Brain microvascular endothelial cell (primary cell): ENCODE results near the gene KLHDC4.

Source experiments
- DNase-seq: peaks from one replicate; pipeline ENCODE4 v3.0.0-alpha.2; 2020
- H3K27ac ChIP-seq: fragments of 250-450 bp; sonication (Bioruptor Pico); 2 replicates; pipeline ENCODE4 v1.5.1; 2020; ENCODE audit warnings: mild to moderate bottlenecking, moderate library complexity
- H3K27me3 ChIP-seq: fragments of 250-450 bp; sonication (Bioruptor Pico); replicated peaks from 2 replicates; pipeline ENCODE4 v1.5.1; 2020; ENCODE audit warnings: mild to moderate bottlenecking
- H3K36me3 ChIP-seq: fragments of 250-450 bp; sonication (Bioruptor Pico); replicated peaks from 2 replicates; pipeline ENCODE4 v1.5.1; 2020; ENCODE audit warnings: mild to moderate bottlenecking
- H3K4me3 ChIP-seq: 2 replicates; pipeline ENCODE4 v1.5.1; 2011; ENCODE audit warnings: low read depth, mild to moderate bottlenecking, control low read depth, low read length, moderate library complexity
- in situ Hi-C: cut with HindIII; loops from 2 replicates; pipeline ENCODE4 v1.10.0; 2017; ENCODE audit warnings: low sequenced_read_pairs, low pct_ligation_motif_present
- TF ChIP-seq, protein P1 (sequence below): IDR thresholded peaks from 2 replicates; pipeline ENCODE4 v1.5.1; 2011; ENCODE audit warnings: low read depth, mild to moderate bottlenecking, moderate library complexity, low read length, control low read depth, inconsistent platforms; ENCODE audit errors: missing control alignments

The KLHDC4 gene

DNA sequence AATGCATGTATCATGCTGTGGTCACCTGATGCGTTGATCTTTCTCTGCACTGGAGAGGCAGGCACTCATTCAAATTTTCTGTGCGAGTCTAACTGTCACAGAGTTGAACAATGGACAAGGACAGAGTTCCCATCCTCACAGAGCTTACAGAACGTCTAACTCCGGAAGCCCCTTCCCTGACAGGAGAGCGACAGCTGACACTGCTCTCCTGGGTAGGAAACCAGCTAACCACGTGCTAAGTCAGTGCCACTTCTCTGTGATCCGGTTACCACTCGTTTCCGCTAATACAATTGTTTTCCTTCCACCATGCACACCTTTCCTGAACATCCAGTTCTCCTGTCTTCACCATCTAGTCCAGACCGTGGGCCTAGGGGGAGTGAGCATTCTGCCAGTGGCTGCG, 11.3 kb downstream of the KLHDC4 start:
- no peak for DNase-seq
- in situ Hi-C loops, result no loop called here
- H3K27ac ChIP-seq, result no peak overlapping the region
- TF ChIP-seq, protein P1, sequence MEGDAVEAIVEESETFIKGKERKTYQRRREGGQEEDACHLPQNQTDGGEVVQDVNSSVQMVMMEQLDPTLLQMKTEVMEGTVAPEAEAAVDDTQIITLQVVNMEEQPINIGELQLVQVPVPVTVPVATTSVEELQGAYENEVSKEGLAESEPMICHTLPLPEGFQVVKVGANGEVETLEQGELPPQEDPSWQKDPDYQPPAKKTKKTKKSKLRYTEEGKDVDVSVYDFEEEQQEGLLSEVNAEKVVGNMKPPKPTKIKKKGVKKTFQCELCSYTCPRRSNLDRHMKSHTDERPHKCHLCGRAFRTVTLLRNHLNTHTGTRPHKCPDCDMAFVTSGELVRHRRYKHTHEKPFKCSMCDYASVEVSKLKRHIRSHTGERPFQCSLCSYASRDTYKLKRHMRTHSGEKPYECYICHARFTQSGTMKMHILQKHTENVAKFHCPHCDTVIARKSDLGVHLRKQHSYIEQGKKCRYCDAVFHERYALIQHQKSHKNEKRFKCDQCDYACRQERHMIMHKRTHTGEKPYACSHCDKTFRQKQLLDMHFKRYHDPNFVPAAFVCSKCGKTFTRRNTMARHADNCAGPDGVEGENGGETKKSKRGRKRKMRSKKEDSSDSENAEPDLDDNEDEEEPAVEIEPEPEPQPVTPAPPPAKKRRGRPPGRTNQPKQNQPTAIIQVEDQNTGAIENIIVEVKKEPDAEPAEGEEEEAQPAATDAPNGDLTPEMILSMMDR, result no peak
- H3K27me3 ChIP-seq, result no peaks in the 10 kb centered on the region
- H3K4me3 ChIP-seq, result no peak overlapping the region
- H3K36me3 ChIP-seq, result peaks cover 42% of the 10 kb centered on the region

DNA sequence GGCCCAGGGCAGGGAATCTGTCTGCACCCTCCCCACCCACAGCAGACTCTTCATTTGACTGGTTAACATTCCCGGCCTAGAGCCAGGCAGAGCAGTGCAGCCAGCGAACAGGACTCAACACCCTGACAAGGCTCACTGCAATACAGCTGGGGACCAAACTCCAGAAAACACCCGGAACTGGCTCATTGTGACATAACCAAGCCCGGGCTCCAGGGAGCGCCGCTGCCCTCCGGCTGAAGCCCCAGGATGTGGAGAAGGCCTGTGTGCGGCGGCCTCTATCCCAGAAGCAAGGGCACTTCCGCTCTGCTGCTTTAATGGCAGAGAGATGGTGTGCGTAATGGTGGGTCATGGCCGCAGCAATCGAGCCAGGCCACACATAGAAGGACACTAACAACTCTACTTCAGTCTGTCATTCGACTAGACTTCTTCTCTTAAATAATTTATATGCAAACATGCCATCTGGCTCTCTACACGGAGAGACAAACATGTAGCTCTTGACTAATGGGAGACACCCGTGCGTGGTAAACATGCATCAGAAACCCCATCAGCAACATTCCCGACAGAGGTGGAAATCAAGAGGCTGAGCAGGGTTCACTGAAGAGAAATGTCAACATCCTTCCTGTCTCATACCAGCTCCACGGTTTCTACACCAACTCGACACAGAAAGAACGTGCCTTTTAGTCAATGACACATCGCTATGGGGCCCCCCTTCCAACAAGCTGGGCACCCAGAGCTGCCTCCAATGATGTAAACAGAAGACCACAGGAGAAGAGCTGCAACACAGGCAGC, 18.0 kb downstream of the KLHDC4 start:
- TF ChIP-seq, protein P1, result no peak
- H3K4me3 ChIP-seq, result no peak overlapping the region
- in situ Hi-C loops, result no loop called here
- no peak overlapping the region for H3K27ac ChIP-seq
- no peak for DNase-seq
- H3K27me3 ChIP-seq, result no peaks in the 10 kb centered on the region
- H3K36me3 ChIP-seq, result peaks cover 38% of the 10 kb centered on the region

DNA sequence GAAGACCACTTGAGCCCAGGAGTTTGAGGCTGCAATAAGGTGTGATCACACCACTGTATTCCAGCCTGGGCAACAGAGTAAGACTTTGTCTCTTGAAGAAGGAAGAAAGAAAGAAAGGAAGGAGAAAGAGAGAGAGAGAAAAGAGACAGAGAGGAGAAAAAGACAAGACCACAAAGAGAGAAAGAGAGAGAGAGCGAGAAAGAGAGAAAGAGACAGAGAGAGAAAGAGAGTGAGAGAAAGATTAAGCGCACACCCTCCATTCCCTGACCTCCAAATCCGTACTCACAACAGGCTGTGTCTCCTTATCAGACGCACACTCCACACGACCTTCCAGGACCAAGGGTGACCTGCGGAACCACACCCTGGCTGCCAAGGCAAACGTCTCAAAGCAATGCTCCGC, 19.6 kb downstream of the KLHDC4 start:
- DNase-seq, result no peak
- Histone ChIP-seq H3K27me3 (no peaks in the 10 kb centered on the region), H3K36me3 (peaks cover 38% of the 10 kb centered on the region), H3K4me3 (no peak overlapping the region), H3K27ac (no peak overlapping the region)
- TF ChIP-seq, protein P1, result no peak
- in situ Hi-C loops, result no loop called here

DNA sequence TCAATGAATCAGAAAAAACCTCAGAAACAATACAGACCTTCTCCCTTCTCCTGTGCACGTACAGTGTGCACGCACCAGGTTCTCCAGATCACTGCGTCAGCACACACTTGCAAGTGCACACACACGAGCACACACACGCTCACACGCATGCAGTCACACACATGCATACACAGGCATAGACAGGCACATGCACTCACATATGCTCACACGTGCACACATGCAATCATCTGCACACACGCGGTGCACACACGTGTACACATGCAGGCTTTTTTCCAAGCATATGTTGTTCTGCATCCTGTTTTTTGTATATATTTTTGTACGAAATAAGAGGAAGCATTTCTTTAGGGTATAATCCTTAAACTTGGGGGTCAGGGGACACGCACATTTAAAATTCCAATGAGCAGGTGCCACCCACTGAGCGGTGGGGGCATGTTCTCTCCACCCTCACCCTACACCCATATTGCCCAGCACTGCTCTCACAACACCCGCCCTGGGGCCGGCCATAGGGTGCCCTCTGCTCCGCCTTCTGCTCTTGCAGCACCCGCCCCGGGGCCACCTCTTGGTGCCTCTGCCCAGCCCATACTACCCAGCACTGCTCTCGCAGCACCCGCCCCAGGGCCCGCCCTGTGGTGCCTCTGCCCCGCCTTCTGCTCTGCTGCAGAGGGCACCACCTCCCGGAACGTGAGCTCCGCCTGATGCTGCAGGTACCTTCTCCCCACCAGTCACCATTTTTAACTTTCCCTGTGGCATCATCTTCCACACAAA, 20.9 kb downstream of the KLHDC4 start:
- Histone ChIP-seq H3K27ac (no peak overlapping the region), H3K27me3 (no peaks in the 10 kb centered on the region), H3K36me3 (peaks cover 30% of the 10 kb centered on the region), H3K4me3 (no peak overlapping the region)
- no peak for DNase-seq
- TF ChIP-seq, protein P1, result no peak
- in situ Hi-C loops, result no loop called here

DNA sequence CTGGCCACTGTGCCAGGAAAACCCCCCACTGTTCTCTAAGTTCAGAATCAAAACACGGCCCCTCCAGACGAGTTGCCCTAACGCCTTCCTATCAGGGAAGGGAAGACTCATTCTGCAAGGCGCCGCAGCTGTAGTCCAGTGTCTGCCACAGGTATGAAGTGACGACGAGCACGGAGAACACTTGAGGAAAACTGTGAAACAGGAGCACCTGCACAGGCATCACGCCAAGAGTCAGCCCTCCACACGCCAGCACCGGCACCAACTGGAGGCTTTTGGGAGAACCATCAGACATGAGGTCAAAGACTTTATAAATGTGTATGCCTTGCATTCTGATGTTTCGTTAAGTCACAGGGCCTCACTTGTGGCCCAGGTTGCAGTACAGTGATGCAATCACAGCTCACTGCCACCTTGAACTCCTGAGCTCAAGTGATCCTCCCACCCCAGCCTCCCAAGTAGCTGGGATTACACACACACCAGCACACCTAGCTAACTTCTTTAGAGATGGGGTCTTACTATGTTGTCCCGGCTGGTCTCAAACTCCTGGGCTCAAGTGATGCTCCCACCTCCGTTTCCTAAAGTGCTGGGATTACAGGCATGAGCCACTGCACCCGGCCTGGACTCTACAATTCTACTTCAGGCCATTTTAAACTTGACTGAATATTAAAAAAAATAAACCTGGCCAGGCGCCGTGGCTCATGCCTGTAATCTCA, 22.9 kb downstream of the KLHDC4 start:
- Histone ChIP-seq H3K27me3 (no peaks in the 10 kb centered on the region), H3K36me3 (peaks cover 16% of the 10 kb centered on the region), H3K27ac (no peak overlapping the region), H3K4me3 (no peak overlapping the region)
- in situ Hi-C loops, result no loop called here
- TF ChIP-seq, protein P1, result no peak
- DNase-seq, result no peak
